Chondrocyte (in vitro differentiated cells): ENCODE results near the gene PLA2G2D. TPM values are rescaled to one million over a fixed set of nuclear protein-coding genes. Genes with fewer than 3 reads are reported as not detected.

Source experiments
- DNase-seq: peaks from one replicate; pipeline ENCODE4 v3.0.0; 2021; ENCODE audit warnings: mixed read lengths, low spot score
- H3K27ac Mint-ChIP-seq: one replicate; pipeline ENCODE4 v1.8.0; 2021; ENCODE audit warnings: mild to moderate bottlenecking, moderate library complexity, mixed read lengths; ENCODE audit not compliant: unreplicated experiment
- H3K27me3 Mint-ChIP-seq: 2 replicates; pipeline ENCODE4 v1.8.0; 2021; ENCODE audit warnings: low read depth, mixed read lengths
- H3K36me3 Mint-ChIP-seq: 2 replicates; pipeline ENCODE4 v1.8.0; 2021; ENCODE audit warnings: low read depth, mixed read lengths
- H3K4me1 Mint-ChIP-seq: 2 replicates; pipeline ENCODE4 v1.8.0; 2021; ENCODE audit warnings: low read depth, mild to moderate bottlenecking, mixed read lengths
- H3K4me3 Mint-ChIP-seq: one replicate; pipeline ENCODE4 v1.8.0; 2021; ENCODE audit warnings: mild to moderate bottlenecking, moderate library complexity, mixed read lengths; ENCODE audit not compliant: unreplicated experiment
- H3K9me3 Mint-ChIP-seq: 2 replicates; pipeline ENCODE4 v1.8.0; 2021; ENCODE audit warnings: low read depth, mixed read lengths
- CTCF ChIP-seq: fragments of 200-600 bp; sonication (generic); IDR thresholded peaks from 2 replicates; pipeline ENCODE4 v1.5.0; 2021; ENCODE audit warnings: antibody characterized with exemption, mild to moderate bottlenecking, moderate library complexity
- total RNA-seq: library from RNA; stranded (reverse); gene quantifications from 3 replicates; pipeline ENCODE4 v1.2.1, GENCODE V29; 2021

PLA2G2D gene
- total RNA-seq, 1 donor from 2014 or later = not detected

- Mint-ChIP-seq H3K27ac (no peak overlapping the region), H3K4me1 (no peaks in the 10 kb centered on the region), H3K4me3 (no peak overlapping the region), H3K27me3 (peaks cover 10% of the 10 kb centered on the region), H3K36me3 (no peaks in the 10 kb centered on the region), H3K9me3 (no peaks in the 10 kb centered on the region)
- DNase-seq = no peak
- no peak for TF ChIP-seq CTCF
Measured at GRCh38 chr1:20083178-20083944, 36.0 kb downstream of the PLA2G2D start.

- Mint-ChIP-seq H3K9me3 (no peaks in the 10 kb centered on the region), H3K4me1 (no peaks in the 10 kb centered on the region), H3K36me3 (no peaks in the 10 kb centered on the region), H3K27me3 (peaks cover 15% of the 10 kb centered on the region), H3K27ac (no peak overlapping the region), H3K4me3 (no peak overlapping the region)
- no peak for DNase-seq
- TF ChIP-seq CTCF = no peak
Measured at GRCh38 chr1:20082772-20083171, 36.6 kb downstream of the PLA2G2D start.

GRCh38 chr1:20081353-20081810, 38.0 kb downstream of the PLA2G2D start:
- Mint-ChIP-seq H3K4me1 (no peaks in the 10 kb centered on the region), H3K9me3 (no peaks in the 10 kb centered on the region), H3K27ac (no peak overlapping the region), H3K4me3 (no peak overlapping the region), H3K27me3 (peaks cover 20% of the 10 kb centered on the region), H3K36me3 (no peaks in the 10 kb centered on the region)
- no peak for TF ChIP-seq CTCF
- DNase-seq = no peak

- Mint-ChIP-seq H3K9me3 (no peaks in the 10 kb centered on the region), H3K4me1 (no peaks in the 10 kb centered on the region), H3K36me3 (no peaks in the 10 kb centered on the region), H3K27me3 (peaks cover 20% of the 10 kb centered on the region), H3K27ac (no peak overlapping the region), H3K4me3 (no peak overlapping the region)
- DNase-seq = no peak
- no peak for TF ChIP-seq CTCF
Measured at GRCh38 chr1:20080441-20081352, 38.6 kb downstream of the PLA2G2D start.

- no peaks in the 10 kb centered on the region for H3K4me1 Mint-ChIP-seq
- TF ChIP-seq CTCF = no peak
- no peak overlapping the region for H3K27ac Mint-ChIP-seq
- H3K4me3 Mint-ChIP-seq = no peak overlapping the region
- no peak for DNase-seq
- peaks cover 22% of the 10 kb centered on the region for H3K27me3 Mint-ChIP-seq
- H3K9me3 Mint-ChIP-seq = no peaks in the 10 kb centered on the region
- H3K36me3 Mint-ChIP-seq = no peaks in the 10 kb centered on the region
Measured at GRCh38 chr1:20079661-20080305, 39.6 kb downstream of the PLA2G2D start.
